ENCODE data around the gene SAT1.

SAT1 gene

GRCh38 chrX:23784470-23785331 lies 1.7 kb downstream of the SAT1 start:
- Histone ChIP-seq H3K4me3 (ENCODE audit: low read length) (peak overlapping the region; percentile 94), H4K20me1 (ENCODE audit: insufficient read depth, low read length) (peaks cover 6% of the 10 kb centered on the region), H2AFZ (ENCODE audit: low read depth, low read length) (no peak overlapping the region), H3K9me3 (ENCODE audit: insufficient read depth, low read length) (no peaks in the 10 kb centered on the region), H3K9ac (ENCODE audit: low read length) (peak overlapping the region; percentile 90; the same call in 1 of the 2 replicates), H3K36me3 (replicated peaks; ENCODE audit: low read depth, low read length) (peaks cover 20% of the 10 kb centered on the region), H3K27ac (ENCODE audit: low read length) (peak overlapping the region; percentile 81), H3K4me1 (ENCODE audit: low read length) (peaks cover 34% of the 10 kb centered on the region), H3K27me3 (ENCODE audit: low read depth, low read length) (no peaks in the 10 kb centered on the region), H3K79me2 (ENCODE audit: low read length) (peaks cover 10% of the 10 kb centered on the region), H3K4me2 (ENCODE audit: low read length) (peak overlapping the region; percentile 82)
- TF ChIP-seq, protein P1, sequence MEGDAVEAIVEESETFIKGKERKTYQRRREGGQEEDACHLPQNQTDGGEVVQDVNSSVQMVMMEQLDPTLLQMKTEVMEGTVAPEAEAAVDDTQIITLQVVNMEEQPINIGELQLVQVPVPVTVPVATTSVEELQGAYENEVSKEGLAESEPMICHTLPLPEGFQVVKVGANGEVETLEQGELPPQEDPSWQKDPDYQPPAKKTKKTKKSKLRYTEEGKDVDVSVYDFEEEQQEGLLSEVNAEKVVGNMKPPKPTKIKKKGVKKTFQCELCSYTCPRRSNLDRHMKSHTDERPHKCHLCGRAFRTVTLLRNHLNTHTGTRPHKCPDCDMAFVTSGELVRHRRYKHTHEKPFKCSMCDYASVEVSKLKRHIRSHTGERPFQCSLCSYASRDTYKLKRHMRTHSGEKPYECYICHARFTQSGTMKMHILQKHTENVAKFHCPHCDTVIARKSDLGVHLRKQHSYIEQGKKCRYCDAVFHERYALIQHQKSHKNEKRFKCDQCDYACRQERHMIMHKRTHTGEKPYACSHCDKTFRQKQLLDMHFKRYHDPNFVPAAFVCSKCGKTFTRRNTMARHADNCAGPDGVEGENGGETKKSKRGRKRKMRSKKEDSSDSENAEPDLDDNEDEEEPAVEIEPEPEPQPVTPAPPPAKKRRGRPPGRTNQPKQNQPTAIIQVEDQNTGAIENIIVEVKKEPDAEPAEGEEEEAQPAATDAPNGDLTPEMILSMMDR (IDR thresholded peaks at IDR 0.05; ENCODE audit: low read depth, low read length): no peak
- TF ChIP-seq EZH2phosphoT487 (IDR thresholded peaks at IDR 0.05; ENCODE audit: low read depth): no peak

DNA sequence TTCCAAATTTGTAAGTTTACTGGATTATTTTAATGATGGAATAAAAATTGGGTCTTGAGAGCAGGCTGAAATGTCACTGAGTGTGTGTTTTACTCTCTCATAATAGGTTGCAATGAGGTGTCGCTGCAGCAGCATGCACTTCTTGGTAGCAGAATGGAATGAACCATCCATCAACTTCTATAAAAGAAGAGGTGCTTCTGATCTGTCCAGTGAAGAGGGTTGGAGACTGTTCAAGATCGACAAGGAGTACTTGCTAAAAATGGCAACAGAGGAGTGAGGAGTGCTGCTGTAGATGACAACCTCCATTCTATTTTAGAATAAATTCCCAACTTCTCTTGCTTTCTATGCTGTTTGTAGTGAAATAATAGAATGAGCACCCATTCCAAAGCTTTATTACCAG lies 2.6 kb downstream of the SAT1 start:
- H3K79me2 ChIP-seq (ENCODE audit: low read length): peaks cover 10% of the 10 kb centered on the region
- TF ChIP-seq, protein P1 (IDR thresholded peaks at IDR 0.05; ENCODE audit: low read depth, low read length): no peak
- no peak for TF ChIP-seq EZH2phosphoT487 (IDR thresholded peaks at IDR 0.05; ENCODE audit: low read depth)
- no peak overlapping the region for H2AFZ ChIP-seq (ENCODE audit: low read depth, low read length)
- no peaks in the 10 kb centered on the region for H3K27me3 ChIP-seq (ENCODE audit: low read depth, low read length)
- H4K20me1 ChIP-seq (ENCODE audit: insufficient read depth, low read length): peaks cover 6% of the 10 kb centered on the region
- H3K9me3 ChIP-seq (ENCODE audit: insufficient read depth, low read length): no peaks in the 10 kb centered on the region
- peaks cover 32% of the 10 kb centered on the region for H3K4me1 ChIP-seq (ENCODE audit: low read length)
- H3K4me3 ChIP-seq (ENCODE audit: low read length): no peak overlapping the region
- H3K4me2 ChIP-seq (ENCODE audit: low read length): no peak overlapping the region
- peaks cover 20% of the 10 kb centered on the region for H3K36me3 ChIP-seq (replicated peaks; ENCODE audit: low read depth, low read length)
- no peak overlapping the region for H3K9ac ChIP-seq (ENCODE audit: low read length)
- no peak overlapping the region for H3K27ac ChIP-seq (ENCODE audit: low read length)

DNA sequence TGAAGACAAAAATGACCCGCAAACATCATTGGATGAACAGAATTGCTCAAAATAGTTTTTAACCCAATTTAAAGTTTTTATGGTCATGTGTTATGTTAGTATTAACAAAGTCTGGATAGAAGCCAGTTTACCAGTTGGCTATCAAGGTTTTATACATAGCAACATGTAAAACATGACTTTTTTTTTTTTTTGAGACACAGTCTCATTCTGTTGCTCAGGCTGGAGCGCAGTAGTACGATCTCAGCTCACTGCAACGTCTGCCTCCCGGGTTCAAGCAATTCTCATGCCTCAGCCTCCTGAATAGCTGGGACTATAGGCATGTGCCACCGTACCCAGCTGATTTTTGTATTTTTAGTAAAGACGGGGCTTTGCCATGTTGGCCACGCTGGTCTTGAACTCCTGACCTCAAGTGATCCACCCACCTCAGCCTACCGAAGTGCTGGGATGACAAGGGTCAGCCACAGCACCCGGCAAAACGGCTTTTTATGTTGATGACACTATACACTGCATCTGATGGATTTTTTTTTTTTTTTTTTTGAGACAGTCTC lies 3.4 kb downstream of the SAT1 start:
- TF ChIP-seq, protein P1 (IDR thresholded peaks at IDR 0.05; ENCODE audit: low read depth, low read length): no peak
- no peak for TF ChIP-seq EZH2phosphoT487 (IDR thresholded peaks at IDR 0.05; ENCODE audit: low read depth)
- H3K27ac ChIP-seq (ENCODE audit: low read length): no peak overlapping the region
- peaks cover 10% of the 10 kb centered on the region for H3K79me2 ChIP-seq (ENCODE audit: low read length)
- peaks cover 20% of the 10 kb centered on the region for H3K36me3 ChIP-seq (replicated peaks; ENCODE audit: low read depth, low read length)
- no peaks in the 10 kb centered on the region for H3K9me3 ChIP-seq (ENCODE audit: insufficient read depth, low read length)
- no peaks in the 10 kb centered on the region for H3K27me3 ChIP-seq (ENCODE audit: low read depth, low read length)
- no peak overlapping the region for H3K4me2 ChIP-seq (ENCODE audit: low read length)
- H3K9ac ChIP-seq (ENCODE audit: low read length): no peak overlapping the region
- H3K4me1 ChIP-seq (ENCODE audit: low read length): peaks cover 25% of the 10 kb centered on the region
- H3K4me3 ChIP-seq (ENCODE audit: low read length): no peak overlapping the region
- H4K20me1 ChIP-seq (ENCODE audit: insufficient read depth, low read length): peaks cover 6% of the 10 kb centered on the region
- H2AFZ ChIP-seq (ENCODE audit: low read depth, low read length): no peak overlapping the region

- peaks cover 12% of the 10 kb centered on the region for H3K4me1 ChIP-seq (ENCODE audit: low read length)
- H3K4me3 ChIP-seq (ENCODE audit: low read length): no peak overlapping the region
- H3K79me2 ChIP-seq (ENCODE audit: low read length): peaks cover 10% of the 10 kb centered on the region
- H3K36me3 ChIP-seq (replicated peaks; ENCODE audit: low read depth, low read length): peaks cover 20% of the 10 kb centered on the region
- H2AFZ ChIP-seq (ENCODE audit: low read depth, low read length): no peak overlapping the region
- no peak overlapping the region for H3K9ac ChIP-seq (ENCODE audit: low read length)
- no peaks in the 10 kb centered on the region for H3K9me3 ChIP-seq (ENCODE audit: insufficient read depth, low read length)
- H4K20me1 ChIP-seq (ENCODE audit: insufficient read depth, low read length): peaks cover 6% of the 10 kb centered on the region
- H3K27me3 ChIP-seq (ENCODE audit: low read depth, low read length): no peaks in the 10 kb centered on the region
- H3K27ac ChIP-seq (ENCODE audit: low read length): no peak overlapping the region
- TF ChIP-seq, protein P1 (IDR thresholded peaks at IDR 0.05; ENCODE audit: low read depth, low read length): no peak
- no peak for TF ChIP-seq EZH2phosphoT487 (IDR thresholded peaks at IDR 0.05; ENCODE audit: low read depth)
- H3K4me2 ChIP-seq (ENCODE audit: low read length): no peak overlapping the region
Observed at GRCh38 chrX:23787745-23788118, 4.8 kb downstream of the SAT1 start.

Measured in OCI-LY3 (cell line).